ENCODE results near the gene KLF12. TPM values are rescaled to one million over a fixed set of nuclear protein-coding genes. Genes with fewer than 3 reads are reported as not detected.

Gene KLF12
- total RNA-seq, 4 donors from 2014 or later: 0.64 to 4.0 (median 1.4) TPM

DNA sequence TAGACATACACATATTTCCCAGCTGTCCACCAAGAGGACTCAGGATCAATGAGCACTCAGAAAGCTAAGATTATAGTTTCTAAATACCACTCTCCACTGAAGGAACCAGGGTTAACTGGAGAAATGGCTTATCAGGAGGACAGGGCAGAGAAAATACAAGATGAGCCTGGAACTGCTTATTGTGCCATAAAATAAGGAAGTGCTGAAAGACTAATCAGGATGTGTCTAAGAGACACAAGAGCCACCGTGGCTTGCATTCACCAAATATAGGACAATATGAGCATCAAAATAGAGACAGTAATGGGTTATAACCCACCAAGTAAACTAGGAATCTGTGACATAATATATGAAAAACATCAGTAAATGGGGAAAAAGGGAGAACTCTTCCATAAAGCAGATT lies 32.8 kb downstream of the KLF12 start:
- no peak overlapping the region for H3K4me3 ChIP-seq
- H3K27me3 ChIP-seq: no peaks in the 10 kb centered on the region
- H3K9me3 ChIP-seq: no peaks in the 10 kb centered on the region
- DNase-seq: no peak
- TF ChIP-seq, protein P1, sequence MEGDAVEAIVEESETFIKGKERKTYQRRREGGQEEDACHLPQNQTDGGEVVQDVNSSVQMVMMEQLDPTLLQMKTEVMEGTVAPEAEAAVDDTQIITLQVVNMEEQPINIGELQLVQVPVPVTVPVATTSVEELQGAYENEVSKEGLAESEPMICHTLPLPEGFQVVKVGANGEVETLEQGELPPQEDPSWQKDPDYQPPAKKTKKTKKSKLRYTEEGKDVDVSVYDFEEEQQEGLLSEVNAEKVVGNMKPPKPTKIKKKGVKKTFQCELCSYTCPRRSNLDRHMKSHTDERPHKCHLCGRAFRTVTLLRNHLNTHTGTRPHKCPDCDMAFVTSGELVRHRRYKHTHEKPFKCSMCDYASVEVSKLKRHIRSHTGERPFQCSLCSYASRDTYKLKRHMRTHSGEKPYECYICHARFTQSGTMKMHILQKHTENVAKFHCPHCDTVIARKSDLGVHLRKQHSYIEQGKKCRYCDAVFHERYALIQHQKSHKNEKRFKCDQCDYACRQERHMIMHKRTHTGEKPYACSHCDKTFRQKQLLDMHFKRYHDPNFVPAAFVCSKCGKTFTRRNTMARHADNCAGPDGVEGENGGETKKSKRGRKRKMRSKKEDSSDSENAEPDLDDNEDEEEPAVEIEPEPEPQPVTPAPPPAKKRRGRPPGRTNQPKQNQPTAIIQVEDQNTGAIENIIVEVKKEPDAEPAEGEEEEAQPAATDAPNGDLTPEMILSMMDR (IDR thresholded peaks at IDR 0.05): no peak
- no peak for TF ChIP-seq POLR2A (IDR thresholded peaks at IDR 0.05)
- 81 to 85% methylated on average over 1 of the region's 1 CpG for WGBS, 2 donors
- no peak overlapping the region for H3K27ac ChIP-seq
- no peaks in the 10 kb centered on the region for H3K36me3 ChIP-seq
- intact Hi-C loops (cut with DNase I): no loop called here
- H3K4me1 ChIP-seq: peaks cover 0 to 5% (median 0%) of the 10 kb centered on the region in 3 donors

DNA sequence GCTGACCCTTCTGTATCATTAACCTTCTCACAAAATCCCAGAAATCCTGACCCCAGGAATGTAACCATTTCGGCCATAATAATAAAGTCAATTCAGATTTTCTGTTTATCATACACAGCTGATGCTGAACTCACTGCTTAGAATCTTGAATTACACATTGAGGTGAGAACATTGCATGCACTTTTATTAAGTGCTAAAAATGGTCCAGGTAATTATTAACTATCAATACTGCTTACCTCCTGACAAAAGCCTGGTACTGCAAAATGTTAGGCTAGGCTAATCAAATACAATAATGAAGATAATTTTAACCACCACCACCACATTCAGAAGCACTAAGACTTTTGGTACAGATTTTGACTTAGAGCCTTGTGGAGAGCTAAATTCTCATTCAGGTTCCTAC lies 36.1 kb downstream of the KLF12 start:
- no peak for DNase-seq
- no peak overlapping the region for H3K4me3 ChIP-seq
- H3K9me3 ChIP-seq: no peaks in the 10 kb centered on the region
- no peak overlapping the region for H3K27ac ChIP-seq
- intact Hi-C loops (cut with DNase I): no loop called here
- no peaks in the 10 kb centered on the region for H3K36me3 ChIP-seq
- TF ChIP-seq, protein P1 (IDR thresholded peaks at IDR 0.05): no peak
- TF ChIP-seq POLR2A (IDR thresholded peaks at IDR 0.05): no peak
- no peaks in the 10 kb centered on the region for H3K27me3 ChIP-seq
- 80 to 88% methylated on average over 1 of the region's 1 CpG for WGBS, 2 donors
- H3K4me1 ChIP-seq: no peaks in the 10 kb centered on the region

DNA sequence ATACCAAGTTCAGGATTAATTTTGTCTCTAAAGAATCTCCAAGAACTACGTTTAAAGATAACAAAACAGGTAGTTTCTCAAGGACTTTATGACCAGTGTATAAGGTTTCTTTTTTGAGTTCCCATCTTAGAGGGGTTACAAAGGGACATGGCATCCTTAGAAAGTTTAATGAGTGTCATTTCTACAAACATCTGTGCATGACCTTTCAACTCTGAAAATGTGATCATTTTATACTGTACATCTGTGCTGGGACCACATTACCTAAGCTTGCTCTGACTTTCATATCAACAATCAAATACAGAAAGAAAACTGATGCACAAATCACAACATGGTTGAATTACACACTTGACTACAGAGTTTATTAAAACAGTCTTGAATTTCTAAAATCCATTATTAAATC lies 37.1 kb downstream of the KLF12 start:
- Histone ChIP-seq H3K36me3 (no peaks in the 10 kb centered on the region), H3K9me3 (no peaks in the 10 kb centered on the region), H3K27me3 (no peaks in the 10 kb centered on the region), H3K4me1 (no peaks in the 10 kb centered on the region), H3K4me3 (no peak overlapping the region), H3K27ac (no peak overlapping the region)
- 42 to 58% methylated on average over 1 of the region's 1 CpG for WGBS, 2 donors
- TF ChIP-seq POLR2A (IDR thresholded peaks at IDR 0.05): no peak
- TF ChIP-seq, protein P1 (IDR thresholded peaks at IDR 0.05): no peak
- no peak for DNase-seq
- intact Hi-C loops (cut with DNase I): no loop called here

DNA sequence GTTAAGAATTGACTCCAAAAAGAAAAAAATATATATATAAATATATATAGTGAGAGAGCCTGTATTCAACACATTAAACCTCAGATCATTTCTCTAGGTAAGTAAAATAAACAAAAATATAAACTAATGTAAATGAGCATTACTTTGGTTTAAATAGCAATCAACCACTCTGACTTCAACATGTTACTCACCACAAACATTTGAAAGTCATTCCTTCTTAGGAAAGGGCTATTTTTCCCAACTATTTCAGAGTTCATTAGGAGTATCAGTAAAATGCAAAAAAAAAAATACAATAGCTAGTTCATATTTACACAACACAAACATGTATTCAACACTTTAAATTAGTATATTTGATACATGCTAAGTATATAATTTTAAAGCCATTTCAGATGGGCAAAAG lies 40.5 kb downstream of the KLF12 start:
- no peaks in the 10 kb centered on the region for H3K36me3 ChIP-seq
- H3K4me1 ChIP-seq: no peaks in the 10 kb centered on the region
- H3K4me3 ChIP-seq: no peak overlapping the region
- H3K27me3 ChIP-seq: no peaks in the 10 kb centered on the region
- intact Hi-C loops (cut with DNase I): no loop called here
- no peak overlapping the region for H3K27ac ChIP-seq
- TF ChIP-seq, protein P1 (IDR thresholded peaks at IDR 0.05): no peak
- TF ChIP-seq POLR2A (IDR thresholded peaks at IDR 0.05): no peak
- H3K9me3 ChIP-seq: no peaks in the 10 kb centered on the region
- DNase-seq: no peak

GRCh38 chr13:74092711-74093110 lies 41.5 kb downstream of the KLF12 start:
- Histone ChIP-seq H3K27me3 (no peaks in the 10 kb centered on the region), H3K9me3 (no peaks in the 10 kb centered on the region), H3K27ac (no peak overlapping the region), H3K4me3 (no peak overlapping the region), H3K36me3 (no peaks in the 10 kb centered on the region), H3K4me1 (peaks cover 0 to 2% (median 0%) of the 10 kb centered on the region in 3 donors)
- DNase-seq: no peak
- TF ChIP-seq, protein P1 (IDR thresholded peaks at IDR 0.05): no peak
- TF ChIP-seq POLR2A (IDR thresholded peaks at IDR 0.05): no peak
- intact Hi-C loops (cut with DNase I): no loop called here
- WGBS, 2 donors: 58 to 78% methylated on average over 3 of the region's 3 CpGs

Measured in esophagus squamous epithelium (tissue), 5 donors.